ENCODE measurements around the gene KCNH4. TPM values are rescaled to one million over a fixed set of nuclear protein-coding genes. Genes with fewer than 3 reads are reported as not detected.

The KCNH4 gene
- total RNA-seq, 1 experiment from 2014 or later: not detected

- no peak for TF ChIP-seq REST (IDR thresholded peaks at IDR 0.05; ENCODE audit: low read depth)
Observed at GRCh38 chr17:42185621-42185930, 4.6 kb upstream of the KCNH4 start (continued).

- DNase-seq (ENCODE audit: low read depth, low spot score): no peak
- TF ChIP-seq SIN3A (IDR thresholded peaks at IDR 0.05; ENCODE audit: low read depth) (no peak), EZH2 (IDR thresholded peaks at IDR 0.05) (no peak), ELF1 (IDR thresholded peaks at IDR 0.05; ENCODE audit: borderline replicate concordance, low read depth) (no peak), ATF3 (IDR thresholded peaks at IDR 0.05) (no peak), CEBPB (IDR thresholded peaks at IDR 0.05; ENCODE audit: low read depth) (no peak), YY1 (IDR thresholded peaks at IDR 0.05; ENCODE audit: extremely low read depth, insufficient replicate concordance, low read depth, low read length) (no peak)
- Histone ChIP-seq H3K4me2 (ENCODE audit: low read length) (peak within 1 kb of the TSS; percentile 95), H3K79me2 (ENCODE audit: insufficient read depth, low read length) (no peaks in the 10 kb centered on the region), H4K20me1 (ENCODE audit: insufficient read depth) (no peaks in the 10 kb centered on the region), H3K36me3 (ENCODE audit: control insufficient read depth in 1 of 2, insufficient read depth in 2 of 2, low read length in 2 of 2) (no peaks in the 10 kb centered on the region), H3K9ac (ENCODE audit: low read length) (no peak within 1 kb of the TSS), H3K4me3 (replicated peaks in 1 of 2; ENCODE audit: low read depth in 1 of 2, low read length in 2 of 2) (no peak within 1 kb of the TSS), H3K4me1 (ENCODE audit: control insufficient read depth in 1 of 2, insufficient read depth in 2 of 2, low read length in 2 of 2) (peaks cover 14 to 27% of the 10 kb centered on the region in 2 experiments), H3K27ac (ENCODE audit: low read depth, low read length) (no peak within 1 kb of the TSS), H2AFZ (ENCODE audit: low read depth, low read length, poor library complexity, severe bottlenecking) (peak within 1 kb of the TSS; percentile 63), H3K9me3 (ENCODE audit: control insufficient read depth in 1 of 2, insufficient read depth in 1 of 2, low read depth in 1 of 2, low read length in 2 of 2) (no peaks in the 10 kb centered on the region), H3K9me2 (ENCODE audit: insufficient read depth) (no peaks in the 10 kb centered on the region), H3K27me3 (ENCODE audit: insufficient read depth, low read length) (no peaks in the 10 kb centered on the region)
- ChIA-PET POLR2A (no interaction called here), CTCF (interaction anchor here (0.8 to 1.6 kb wide), 4 partner anchors 9 to 37 kb away, joined by 3 to 4 read pairs (median 4); partner anchors contain the start of gene GHDC), RAD21 (ENCODE audit: low non-redundant PET in 1 of 2, low total read pairs in 2 of 2, uncharacterized antibody in 2 of 2, unreplicated experiment in 2 of 2) (no interaction called here)
- no TSS peak for BruUV-seq (replicated peaks)
- intact Hi-C loops (cut with micrococcal nuclease): no loop called here
- no peak for ATAC-seq
Observed at GRCh38 chr17:42184713-42185620, 4.0 kb upstream of the KCNH4 start, which contains the start of gene HCRT. HCRT (minus strand) TSS chr17:42185452; CDS start chr17:42185365, 87 bp downstream.

Data from HCT116 (cell line).